CD4-positive, alpha-beta T cell treated with Interleukin-4 for 1 hour (primary cell): ENCODE results near the gene CMIP.

ENCODE experiments used
- DNase-seq, 2 donors: peaks; one replicate each; pipeline ENCODE4 v3.0.0-alpha.2; 2020 to 2022

Gene CMIP

DNA sequence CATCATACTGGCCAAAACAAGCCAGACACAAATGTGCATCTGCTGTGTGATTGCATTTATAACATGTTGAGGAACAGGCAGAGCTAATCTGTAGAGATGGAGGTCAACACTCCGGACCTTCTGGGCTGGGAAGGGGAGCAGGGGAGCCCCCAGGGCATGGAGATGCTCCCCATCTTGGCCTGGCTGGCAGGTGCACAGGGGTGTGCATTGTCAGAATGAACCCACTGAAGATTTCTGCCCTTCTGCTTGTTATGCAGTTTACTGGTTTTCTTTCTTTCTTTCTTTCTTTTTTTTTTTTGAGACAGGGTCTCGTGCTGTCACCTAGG, 146.9 kb downstream of the CMIP start:
- no peak for DNase-seq

GRCh38 chr16:81592353-81592866, 147.8 kb downstream of the CMIP start:
- no peak for DNase-seq

DNA sequence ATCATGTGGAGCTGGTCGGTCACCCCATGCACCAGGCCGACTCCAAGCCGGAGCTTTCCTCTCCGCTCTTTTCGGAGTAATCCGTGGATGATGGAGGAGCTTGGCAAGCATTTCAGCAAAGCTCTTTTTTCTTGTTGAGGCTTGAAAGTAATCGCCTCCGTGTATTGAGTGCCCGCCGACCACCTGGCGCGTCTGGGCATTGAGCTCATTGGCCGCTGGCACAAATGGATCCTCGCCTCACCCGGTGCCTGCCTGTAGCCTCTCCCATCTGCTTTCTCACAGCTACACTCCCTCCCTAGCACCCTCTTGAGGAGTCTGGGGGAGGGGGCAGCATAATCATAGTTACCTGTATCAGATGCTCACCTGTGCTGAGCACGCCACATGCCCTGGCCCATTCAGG, 148.9 kb downstream of the CMIP start:
- DNase-seq = no peak

- DNase-seq = no peak
Observed at GRCh38 chr16:81595629-81596292, 151.2 kb downstream of the CMIP start.

DNA sequence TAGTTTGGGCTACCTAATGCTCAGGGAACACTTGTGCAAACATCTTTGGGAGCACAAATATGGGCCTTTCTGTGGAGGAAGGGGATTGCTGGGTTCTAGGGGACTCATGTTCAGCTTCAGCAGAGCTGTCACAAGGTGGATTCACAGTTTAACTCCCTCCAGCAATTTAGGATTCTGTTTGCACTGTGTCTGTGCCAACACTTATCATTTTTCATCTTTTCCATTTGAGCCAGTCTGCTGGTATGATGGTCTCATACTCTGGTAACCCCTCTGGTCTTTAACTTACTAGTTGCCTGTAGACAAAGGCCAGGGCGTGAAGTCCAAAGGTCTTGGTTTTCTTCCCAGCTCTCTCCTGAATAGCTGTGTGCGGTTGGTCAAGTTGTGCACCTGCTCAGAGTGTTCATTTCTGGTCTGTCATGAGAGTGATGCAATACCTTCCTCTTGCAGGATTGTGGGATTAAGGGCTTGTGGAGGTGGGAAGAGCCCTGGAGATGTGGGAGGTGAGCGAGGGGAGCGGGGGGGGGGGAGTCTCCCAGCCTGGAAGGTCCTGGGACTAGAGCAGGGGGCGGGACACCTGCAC, 152.6 kb downstream of the CMIP start:
- DNase-seq = no peak

DNA sequence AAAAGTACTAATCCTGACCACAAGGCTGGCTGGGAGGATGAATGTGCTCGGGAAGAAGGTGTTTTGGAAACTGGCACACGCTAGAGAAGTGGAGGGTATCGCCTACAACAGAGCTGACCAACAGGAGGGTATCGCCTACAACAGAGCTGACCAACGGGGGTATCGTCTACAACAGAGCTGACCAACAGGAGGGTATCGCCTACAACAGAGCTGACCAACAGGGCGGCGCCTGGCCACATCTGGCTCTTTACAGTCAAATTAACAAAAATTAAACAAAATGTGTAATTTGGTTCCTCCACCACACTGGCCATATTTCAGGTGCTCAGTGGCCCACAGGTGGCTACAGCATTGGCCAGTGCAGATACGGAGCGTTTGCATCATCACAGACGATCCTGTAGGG, 153.5 kb downstream of the CMIP start:
- DNase-seq = no peak

DNA sequence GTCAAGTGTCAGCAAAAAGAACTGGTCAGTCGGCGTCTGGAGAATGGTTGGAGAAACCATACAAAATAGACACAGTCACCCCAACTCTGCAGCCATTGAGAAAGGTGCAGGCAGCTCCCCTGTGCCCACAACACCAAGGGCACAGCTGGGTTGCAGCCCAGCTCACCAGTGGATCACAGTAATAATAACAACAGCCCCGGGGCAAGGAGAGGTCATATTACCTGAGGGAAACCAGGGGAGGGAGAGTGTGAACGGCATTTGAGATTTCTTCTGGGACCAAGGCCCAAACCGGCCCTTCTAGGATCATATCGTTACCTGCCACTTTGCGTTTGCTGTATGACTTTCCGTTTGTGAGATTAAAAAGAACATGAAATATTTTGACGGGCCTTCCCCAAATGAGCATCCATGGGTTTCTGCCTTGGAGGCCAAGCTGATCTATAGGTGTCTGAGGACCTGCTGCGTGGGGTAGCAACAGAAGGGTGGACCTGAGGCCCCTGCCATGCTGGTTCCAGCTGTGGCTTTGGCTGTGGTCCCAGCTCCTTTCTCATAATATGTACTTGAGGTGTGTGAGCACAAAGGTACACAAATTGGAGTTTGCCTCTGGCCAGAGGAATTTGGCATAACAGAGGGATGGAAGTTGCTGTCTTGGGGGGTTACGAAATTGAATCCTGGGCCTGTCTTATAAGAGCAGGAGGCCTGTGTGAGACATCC, 154.6 kb downstream of the CMIP start:
- DNase-seq = no peak

DNA sequence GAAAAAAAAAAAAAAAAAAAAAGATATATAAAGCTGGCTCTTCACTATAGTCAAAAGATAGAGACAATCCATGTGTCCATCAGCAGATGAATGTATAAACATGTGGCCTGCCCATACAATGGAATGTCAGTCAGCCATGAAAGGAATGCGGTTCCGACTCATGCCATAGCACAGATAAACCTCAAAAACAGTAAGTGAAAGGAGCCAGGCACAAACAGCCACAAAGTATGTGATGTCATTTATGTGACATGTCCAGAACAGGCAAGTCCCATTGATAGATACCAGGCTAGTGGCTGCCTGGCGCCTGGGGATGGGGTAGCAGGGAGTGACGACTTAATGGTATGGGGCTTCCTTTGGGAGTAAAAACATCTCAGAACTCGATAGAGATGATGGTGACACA, 155.7 kb downstream of the CMIP start:
- no peak for DNase-seq

- no peak for DNase-seq
Observed at GRCh38 chr16:81601008-81601428, 156.4 kb downstream of the CMIP start.

- no peak for DNase-seq
Observed at GRCh38 chr16:81601601-81602255, 157.1 kb downstream of the CMIP start.

- DNase-seq = no peak
Observed at GRCh38 chr16:81602256-81602776, 157.7 kb downstream of the CMIP start.

DNA sequence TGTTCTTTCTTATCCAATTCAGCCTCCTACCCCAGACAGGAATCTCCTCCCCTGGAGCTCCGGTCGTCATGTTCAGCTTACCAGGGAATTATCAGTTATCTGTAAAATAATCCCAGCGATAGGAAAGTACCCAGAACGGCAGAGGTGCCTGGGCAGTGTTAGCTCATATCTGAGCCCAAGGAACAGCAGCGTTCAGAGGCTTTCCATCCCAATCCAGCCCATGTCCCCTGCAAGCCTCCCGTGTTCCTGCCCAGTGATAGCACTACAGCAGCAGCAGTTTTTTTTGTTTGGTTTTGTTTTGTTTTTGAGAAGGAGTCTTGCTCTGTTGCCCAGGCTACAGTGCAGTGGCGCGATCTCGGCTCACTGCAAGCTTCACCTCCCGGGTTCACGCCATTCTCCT, 158.2 kb downstream of the CMIP start:
- DNase-seq = no peak

GRCh38 chr16:81604960-81605383, 160.4 kb downstream of the CMIP start:
- DNase-seq = no peak

GRCh38 chr16:81606039-81606438, 161.4 kb downstream of the CMIP start:
- no peak for DNase-seq

DNA sequence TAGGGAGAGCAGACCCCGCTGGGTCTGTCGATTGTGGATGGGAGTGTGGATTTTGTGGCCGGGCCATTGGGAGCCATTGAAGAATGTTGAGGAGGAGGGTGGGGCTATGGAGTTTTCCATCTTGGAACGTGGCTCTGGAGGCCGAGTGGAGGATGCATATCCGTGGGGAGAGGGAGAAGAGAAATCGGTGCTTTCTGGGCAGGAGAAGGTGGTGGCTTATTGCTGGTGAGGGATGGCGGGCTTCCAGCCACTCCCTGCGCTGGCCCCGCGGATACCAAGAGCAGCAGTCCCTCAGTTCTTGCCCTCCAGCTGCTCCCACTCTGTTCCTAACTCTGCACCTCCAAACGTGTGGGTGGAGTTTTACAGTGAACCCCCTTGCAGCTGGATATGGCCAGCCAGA, 162.4 kb downstream of the CMIP start:
- no peak for DNase-seq

DNA sequence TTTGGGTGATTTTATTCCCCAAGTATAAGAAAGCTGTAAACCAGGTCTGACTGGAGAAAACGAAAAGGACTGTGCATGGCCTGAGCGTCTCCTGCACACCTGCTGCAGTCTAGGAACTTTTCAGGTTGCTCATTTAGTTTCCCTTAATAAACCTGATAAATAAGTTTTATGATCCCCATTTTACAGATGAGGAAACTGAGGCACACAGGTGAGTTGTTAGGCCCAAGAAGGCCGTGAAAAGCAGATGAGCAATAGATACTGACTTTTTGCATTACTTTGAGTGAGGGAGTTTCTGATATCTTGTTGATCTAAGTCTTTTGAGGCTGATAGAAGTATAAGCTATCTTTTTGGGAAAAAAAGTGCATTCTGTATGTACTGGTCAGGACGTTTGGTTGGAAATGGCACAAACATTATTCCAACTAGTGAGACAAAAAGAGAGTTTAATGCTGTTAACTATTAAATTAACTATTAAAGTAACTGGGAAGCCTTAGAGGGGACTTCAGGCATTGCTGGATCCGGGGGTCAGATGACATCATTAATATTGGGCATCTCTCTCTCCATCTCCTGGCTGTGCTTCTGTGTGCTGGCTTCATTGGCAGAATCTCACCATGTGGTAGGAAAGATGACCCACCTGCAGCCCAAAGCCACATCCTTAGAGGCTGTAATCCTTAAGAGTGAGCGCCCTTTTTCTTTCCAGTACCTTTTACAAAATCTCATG, 163.4 kb downstream of the CMIP start:
- DNase-seq = no peak

DNA sequence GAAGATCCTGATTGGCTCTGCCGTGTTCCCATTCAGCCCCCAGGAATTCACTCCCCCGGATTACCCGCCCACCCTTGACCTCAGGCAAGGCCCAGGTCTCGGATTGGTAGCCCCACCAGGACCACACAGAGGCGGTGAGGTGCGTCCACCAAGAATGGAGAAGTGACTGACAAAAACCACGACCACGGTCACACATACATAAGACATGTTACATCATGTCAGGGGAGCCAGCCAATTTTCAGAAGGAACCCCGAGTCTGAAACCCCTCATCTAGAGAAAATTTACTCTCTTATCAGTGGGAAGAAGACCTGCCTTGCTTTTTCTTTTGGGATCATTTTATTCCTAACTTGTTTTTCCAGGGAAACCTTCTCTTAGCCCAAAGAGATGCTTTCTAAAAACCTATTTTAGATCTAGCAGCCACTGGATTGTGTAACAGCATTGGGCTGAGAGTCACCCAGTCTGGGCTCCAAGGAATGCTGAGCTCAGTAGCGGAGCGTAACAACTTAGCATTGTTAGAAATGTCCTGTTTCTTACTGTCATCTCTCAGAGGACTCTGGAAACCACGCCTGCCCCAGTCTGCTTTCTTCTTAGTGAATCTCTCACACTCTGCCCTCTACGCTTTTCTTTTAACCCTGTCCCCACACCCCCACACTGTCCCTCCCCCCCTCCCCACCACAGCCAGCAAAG, 164.1 kb downstream of the CMIP start:
- no peak for DNase-seq

DNA sequence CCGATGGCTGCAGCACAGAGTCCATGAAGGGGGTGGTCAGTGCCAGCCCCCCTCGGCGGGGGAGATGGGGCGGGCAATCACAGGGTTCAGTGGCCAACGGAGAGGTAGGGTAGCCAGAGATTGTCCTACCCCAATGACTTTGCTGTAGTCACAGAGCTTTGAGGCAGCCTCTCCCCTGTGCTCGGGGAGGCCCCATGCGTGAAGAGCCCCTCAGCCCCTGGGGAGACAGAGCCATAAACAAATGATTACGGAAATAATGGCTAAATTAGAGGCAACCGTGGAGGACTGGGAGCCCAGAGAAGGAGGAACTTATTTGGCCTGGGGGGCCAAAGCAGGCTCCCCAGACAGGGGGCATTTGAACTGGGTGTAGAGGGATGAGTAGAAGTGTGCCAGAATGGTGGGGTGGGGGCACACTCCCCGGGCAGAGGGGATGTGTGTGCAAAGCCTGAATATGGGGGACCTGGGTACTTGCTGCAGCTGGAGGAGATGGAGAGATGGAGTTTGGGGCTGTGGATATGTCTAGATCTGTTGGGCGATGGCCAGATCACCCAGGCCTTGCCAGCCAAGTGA, 164.8 kb downstream of the CMIP start:
- DNase-seq = no peak

GRCh38 chr16:81610144-81610842, 165.7 kb downstream of the CMIP start:
- DNase-seq = no peak

DNA sequence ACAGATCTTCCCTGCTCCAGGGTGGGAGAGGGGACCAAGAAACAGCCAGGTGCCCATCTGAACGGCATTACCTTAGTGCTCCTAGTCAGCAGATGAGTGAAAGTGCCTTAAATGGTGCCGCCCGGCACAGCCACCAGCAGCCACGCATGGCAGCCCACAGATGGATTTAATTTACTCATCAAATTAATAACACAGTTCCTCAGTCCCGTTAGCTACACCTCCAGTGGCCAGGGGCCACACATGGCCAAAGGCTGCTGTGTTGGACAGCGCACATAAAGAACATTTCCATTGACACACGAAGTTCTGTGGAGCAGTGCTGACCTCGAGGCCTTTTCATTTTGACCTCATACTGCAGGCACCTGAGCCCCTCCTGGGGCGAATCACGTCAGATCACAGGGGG, 166.3 kb downstream of the CMIP start:
- DNase-seq = no peak

DNA sequence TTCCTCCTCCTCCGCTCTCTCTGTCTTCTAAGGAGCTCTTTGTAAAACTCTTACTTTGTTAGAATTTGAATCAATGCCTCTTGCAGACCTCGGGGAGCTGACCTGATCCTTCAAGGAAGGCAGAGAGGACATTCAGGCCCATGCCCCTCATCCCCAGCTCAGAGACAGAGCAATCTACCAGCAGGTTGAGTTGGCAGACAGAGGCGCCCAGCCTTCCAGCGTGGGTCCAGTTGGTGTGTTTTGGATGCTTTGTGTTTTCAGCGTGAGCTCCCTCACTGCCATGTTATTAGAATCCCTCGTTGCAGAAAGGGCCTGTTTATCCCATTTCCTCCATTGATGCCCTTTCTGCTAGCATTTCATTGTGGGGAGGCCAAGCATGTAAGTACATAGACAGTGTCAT, 167.1 kb downstream of the CMIP start:
- DNase-seq = no peak
